Measurements from ENCODE around the gene GSN.

GRCh38 chr9:121336665-121337064 is 68.7 kb downstream of the GSN start:
- TF ChIP-seq CTCF (IDR thresholded peaks at IDR 0.05) (no peak), POLR2A (IDR thresholded peaks at IDR 0.05) (no peak)

All from Peyer's patch (tissue), 4 donors.